NT2/D1 (cell line): Measurements from ENCODE around the gene CEMIP2.

ENCODE experiments used
- YY1 ChIP-seq: IDR thresholded peaks from 2 replicates; pipeline ENCODE4 v1.6.1; 2011; ENCODE audit not compliant: insufficient read length, insufficient read depth
- ZNF274 ChIP-seq: IDR thresholded peaks from 2 replicates; pipeline ENCODE4 v1.6.1; 2011; ENCODE audit warnings: mild to moderate bottlenecking, low read depth, low read length

DNA sequence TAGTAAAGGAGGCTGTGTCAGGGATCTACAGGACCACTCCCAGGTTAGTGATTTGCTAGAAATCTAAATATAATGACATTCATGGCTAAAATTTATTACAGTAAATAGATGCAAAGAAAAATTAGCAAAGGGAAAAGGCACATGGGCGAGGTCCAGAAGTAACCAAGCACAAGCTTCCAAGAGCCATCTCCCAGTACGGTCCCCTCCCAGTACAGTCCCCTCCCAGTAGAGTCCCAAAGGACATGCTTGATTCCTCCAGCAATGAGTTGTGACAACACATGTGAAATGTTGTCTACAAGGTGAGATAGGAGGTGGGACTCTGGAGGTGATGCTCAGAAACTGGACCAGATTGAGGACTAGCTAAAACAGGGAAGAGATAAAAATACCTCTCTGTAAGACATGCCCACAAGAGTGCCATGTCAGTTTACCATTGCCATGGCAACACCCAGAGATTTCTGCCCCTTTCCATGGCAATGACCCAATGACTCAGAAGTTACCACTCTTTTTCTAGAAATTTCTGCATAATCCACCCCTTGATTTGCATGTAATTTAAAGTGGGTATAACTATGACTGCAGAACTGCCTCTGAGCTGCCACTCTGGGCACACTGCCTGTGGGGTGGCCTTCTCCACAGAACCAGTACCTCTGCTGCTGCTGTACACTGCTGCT, 27.9 kb upstream of the CEMIP2 start:
- TF ChIP-seq ZNF274 (no peak), YY1 (no peak)
